ENCODE results near the gene TCEA3. TPM values are rescaled to one million over a fixed set of nuclear protein-coding genes. Genes with fewer than 3 reads are reported as not detected.

TCEA3 gene
- polyA plus RNA-seq, 3 donors, result 0.26 to 0.52 TPM; not detected in 1

DNA sequence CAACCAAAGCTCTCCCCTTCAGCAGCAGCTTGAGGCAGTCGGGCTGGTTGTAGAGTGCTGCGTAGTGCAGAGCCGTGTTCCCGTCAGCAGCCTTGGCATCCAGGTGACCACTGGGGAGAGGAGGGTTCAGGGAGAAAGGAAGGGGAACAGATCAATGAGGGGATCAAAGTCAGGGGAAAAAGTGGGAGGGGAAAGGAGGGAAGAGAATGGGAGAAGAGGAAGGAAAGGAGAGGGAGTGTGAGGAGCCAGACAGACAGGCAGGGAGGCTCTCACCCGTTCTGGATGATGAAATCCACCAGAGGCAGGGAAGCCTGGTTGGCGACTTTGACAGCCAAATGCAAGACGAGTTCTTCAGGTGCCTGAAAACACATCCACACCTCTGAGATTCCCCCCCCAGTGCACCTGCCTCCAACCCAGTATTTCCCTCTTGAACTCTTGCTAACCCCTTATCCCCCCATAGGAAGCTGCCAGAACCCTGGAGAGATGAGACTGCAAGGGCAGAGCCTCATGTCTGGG is 9.8 kb upstream of the TCEA3 start:
- H3K4me2 ChIP-seq (replicated peaks; ENCODE audit: extremely low read depth, low read length, poor library complexity, severe bottlenecking), result no peak overlapping the region
- TF ChIP-seq, protein P1, sequence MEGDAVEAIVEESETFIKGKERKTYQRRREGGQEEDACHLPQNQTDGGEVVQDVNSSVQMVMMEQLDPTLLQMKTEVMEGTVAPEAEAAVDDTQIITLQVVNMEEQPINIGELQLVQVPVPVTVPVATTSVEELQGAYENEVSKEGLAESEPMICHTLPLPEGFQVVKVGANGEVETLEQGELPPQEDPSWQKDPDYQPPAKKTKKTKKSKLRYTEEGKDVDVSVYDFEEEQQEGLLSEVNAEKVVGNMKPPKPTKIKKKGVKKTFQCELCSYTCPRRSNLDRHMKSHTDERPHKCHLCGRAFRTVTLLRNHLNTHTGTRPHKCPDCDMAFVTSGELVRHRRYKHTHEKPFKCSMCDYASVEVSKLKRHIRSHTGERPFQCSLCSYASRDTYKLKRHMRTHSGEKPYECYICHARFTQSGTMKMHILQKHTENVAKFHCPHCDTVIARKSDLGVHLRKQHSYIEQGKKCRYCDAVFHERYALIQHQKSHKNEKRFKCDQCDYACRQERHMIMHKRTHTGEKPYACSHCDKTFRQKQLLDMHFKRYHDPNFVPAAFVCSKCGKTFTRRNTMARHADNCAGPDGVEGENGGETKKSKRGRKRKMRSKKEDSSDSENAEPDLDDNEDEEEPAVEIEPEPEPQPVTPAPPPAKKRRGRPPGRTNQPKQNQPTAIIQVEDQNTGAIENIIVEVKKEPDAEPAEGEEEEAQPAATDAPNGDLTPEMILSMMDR (IDR thresholded peaks at IDR 0.05), result no peak
- whole genome bisulfite sequencing (ENCODE audit: insufficient coverage), result 71% methylated on average over 7 of the region's 7 CpGs

DNA sequence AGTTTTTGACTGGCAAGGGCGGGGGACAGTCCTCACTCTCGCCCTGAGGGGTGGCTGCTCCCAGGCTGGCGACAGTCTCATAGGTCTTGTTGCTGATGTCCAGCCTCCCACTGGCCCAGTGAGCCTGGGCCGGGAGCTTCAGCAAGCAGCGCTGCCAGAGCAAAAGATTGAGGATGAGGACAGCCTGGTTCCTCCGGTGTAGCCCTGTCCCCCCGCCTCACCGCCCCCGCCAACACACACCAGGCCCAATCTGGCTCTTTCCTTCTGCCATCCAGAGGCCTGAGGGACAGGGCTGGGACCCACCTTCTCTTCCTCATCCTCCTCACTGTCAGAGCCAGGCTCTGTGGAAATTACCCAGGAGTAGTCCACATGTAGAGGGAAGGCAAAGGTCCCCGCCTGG is 8.6 kb upstream of the TCEA3 start:
- Mint-ChIP-seq H3K27me3 (ENCODE audit: low read depth in 3 of 3) (peaks cover 10 to 35% (median 21%) of the 10 kb centered on the region in 3 donors), H3K27ac (no peak overlapping the region), H3K9me3 (peaks cover 0 to 3% (median 0%) of the 10 kb centered on the region in 7 donors), H3K4me3 (no peak overlapping the region), H3K36me3 (no peaks in the 10 kb centered on the region), H3K4me1 (no peaks in the 10 kb centered on the region)
- TF ChIP-seq, protein P1 (IDR thresholded peaks at IDR 0.05), result no peak
- Histone ChIP-seq H3K79me2 (ENCODE audit: insufficient read depth, low read length) (no peaks in the 10 kb centered on the region), H3K27ac (ENCODE audit: low read depth in 1 of 2, low read length in 2 of 2) (no peak overlapping the region), H3K9ac (ENCODE audit: insufficient read depth, low read length, poor library complexity, severe bottlenecking) (no peak overlapping the region), H3K9me3 (replicated peaks in 1 of 2; ENCODE audit: control insufficient read depth in 1 of 2, insufficient read depth in 1 of 2, low read length in 2 of 2) (no peaks in the 10 kb centered on the region), H3K4me2 (replicated peaks; ENCODE audit: extremely low read depth, low read length, poor library complexity, severe bottlenecking) (no peak overlapping the region), H4K20me1 (ENCODE audit: insufficient read depth, low read length) (no peaks in the 10 kb centered on the region), H3K36me3 (replicated peaks in 1 of 2; ENCODE audit: control insufficient read depth in 1 of 2, insufficient read depth in 2 of 2, low read length in 2 of 2) (no peaks in the 10 kb centered on the region), H3K4me3 (replicated peaks in 1 of 3; ENCODE audit: low read depth in 2 of 3, low read length in 3 of 3) (no peak overlapping the region), H2AFZ (ENCODE audit: insufficient read depth, low read depth, low read length, poor library complexity, severe bottlenecking) (no peak overlapping the region), H3K4me1 (ENCODE audit: control insufficient read depth in 1 of 2, insufficient read depth in 2 of 2, low read length in 2 of 2) (no peaks in the 10 kb centered on the region), H3K27me3 (ENCODE audit: control insufficient read depth in 2 of 2, insufficient read depth in 2 of 2, low read length in 2 of 2) (peaks cover 0 to 10% of the 10 kb centered on the region in 2 donors)
- intact Hi-C loops (cut with micrococcal nuclease), result no loop called here
- no peak for DNase-seq
- 96% methylated on average over 5 of the region's 10 CpGs for WGBS (ENCODE audit: insufficient coverage)

More for the DNA sequence above, 9.8 kb upstream of the TCEA3 start:
- H3K27me3 Mint-ChIP-seq (ENCODE audit: low read depth in 3 of 3), result peaks cover 7 to 25% (median 16%) of the 10 kb centered on the region in 3 donors
- no peaks in the 10 kb centered on the region for H4K20me1 ChIP-seq (ENCODE audit: insufficient read depth, low read length)
- H3K79me2 ChIP-seq (ENCODE audit: insufficient read depth, low read length), result no peaks in the 10 kb centered on the region
- no peaks in the 10 kb centered on the region for H3K4me1 ChIP-seq (ENCODE audit: control insufficient read depth in 1 of 2, insufficient read depth in 2 of 2, low read length in 2 of 2)
- intact Hi-C loops (cut with micrococcal nuclease), result no loop called here
- H3K36me3 ChIP-seq (replicated peaks in 1 of 2; ENCODE audit: control insufficient read depth in 1 of 2, insufficient read depth in 2 of 2, low read length in 2 of 2), result no peaks in the 10 kb centered on the region
- peaks cover 0 to 3% (median 0%) of the 10 kb centered on the region in 7 donors for H3K9me3 Mint-ChIP-seq
- H3K27ac Mint-ChIP-seq, result no peak overlapping the region
- H3K27ac ChIP-seq (ENCODE audit: low read depth in 1 of 2, low read length in 2 of 2), result no peak overlapping the region
- no peaks in the 10 kb centered on the region for H3K36me3 Mint-ChIP-seq
- H3K4me3 Mint-ChIP-seq, result no peak overlapping the region
- DNase-seq, result no peak
- peaks cover 0 to 2% of the 10 kb centered on the region in 2 donors for H3K27me3 ChIP-seq (ENCODE audit: control insufficient read depth in 2 of 2, insufficient read depth in 2 of 2, low read length in 2 of 2)
- H3K9ac ChIP-seq (ENCODE audit: insufficient read depth, low read length, poor library complexity, severe bottlenecking), result no peak overlapping the region
- no peak overlapping the region for H2AFZ ChIP-seq (ENCODE audit: insufficient read depth, low read depth, low read length, poor library complexity, severe bottlenecking)
- no peak overlapping the region for H3K4me3 ChIP-seq (replicated peaks in 1 of 3; ENCODE audit: low read depth in 2 of 3, low read length in 3 of 3)
- H3K9me3 ChIP-seq (replicated peaks in 1 of 2; ENCODE audit: control insufficient read depth in 1 of 2, insufficient read depth in 1 of 2, low read length in 2 of 2), result no peaks in the 10 kb centered on the region
- no peaks in the 10 kb centered on the region for H3K4me1 Mint-ChIP-seq

Measured in CD14-positive monocyte (primary cell).